HS-27A (cell line): ENCODE results near the gene AADACL3.
"Not testable (repeated sequence)": the region's sequence is repeated elsewhere in the genome, so short reads cannot be mapped to it uniquely, and the experiment has no call there.

Experiments
- DNase-seq: peaks from one replicate; pipeline ENCODE4 v3.0.0-alpha.2; 2012; ENCODE audit warnings: low read depth, missing footprints

AADACL3 gene

GRCh38 chr1:12714710-12715475, 1.0 kb upstream of the AADACL3 start:
- DNase-seq: no peak

- DNase-seq: no peak
These were observed 1.5 kb downstream of the AADACL3 start for GRCh38 chr1:12717301-12717838.

GRCh38 chr1:12722626-12723025, 6.7 kb downstream of the AADACL3 start:
- no peak for DNase-seq

- DNase-seq: no peak
These were observed 12.5 kb downstream of the AADACL3 start for GRCh38 chr1:12728391-12728790.

- DNase-seq: no peak
These were observed 14.2 kb downstream of the AADACL3 start for GRCh38 chr1:12730156-12730555.

GRCh38 chr1:12731084-12731483, 15.2 kb downstream of the AADACL3 start:
- not testable (repeated sequence) for DNase-seq

- DNase-seq: no peak
These were observed 18.7 kb downstream of the AADACL3 start for GRCh38 chr1:12734651-12735050.

GRCh38 chr1:12738934-12739333, 23.0 kb downstream of the AADACL3 start:
- DNase-seq: no peak

GRCh38 chr1:12739613-12740012, 23.7 kb downstream of the AADACL3 start:
- no peak for DNase-seq

- DNase-seq: no peak
These were observed 26.0 kb downstream of the AADACL3 start for GRCh38 chr1:12741946-12742345.

GRCh38 chr1:12745126-12745991, 29.4 kb downstream of the AADACL3 start:
- DNase-seq: no peak

- no peak for DNase-seq
These were observed 30.0 kb downstream of the AADACL3 start, which contains the start of gene CFAP107 for GRCh38 chr1:12745992-12746323. CFAP107 (plus strand) TSS chr1:12746200; CDS start chr1:12746431, 231 bp downstream.

- no peak for DNase-seq
These were observed 33.0 kb downstream of the AADACL3 start for GRCh38 chr1:12748778-12749355.

GRCh38 chr1:12754738-12755137, 38.8 kb downstream of the AADACL3 start:
- no peak for DNase-seq

GRCh38 chr1:12756273-12756672, 40.4 kb downstream of the AADACL3 start:
- DNase-seq: no peak

GRCh38 chr1:12756768-12757413, 41.0 kb downstream of the AADACL3 start:
- DNase-seq: no peak

- DNase-seq: no peak
These were observed 41.9 kb downstream of the AADACL3 start for GRCh38 chr1:12757836-12758235.

- DNase-seq: no peak
These were observed 44.4 kb downstream of the AADACL3 start for GRCh38 chr1:12760256-12760795.

GRCh38 chr1:12761781-12762180, 45.9 kb downstream of the AADACL3 start:
- DNase-seq: no peak

- no peak for DNase-seq
These were observed 46.9 kb downstream of the AADACL3 start for GRCh38 chr1:12762766-12763165.

GRCh38 chr1:12763479-12763878, 47.6 kb downstream of the AADACL3 start:
- DNase-seq: no peak

GRCh38 chr1:12764016-12764415, 48.1 kb downstream of the AADACL3 start:
- no peak for DNase-seq
